HG02759 (cell line): Measurements from ENCODE around the gene USP6NL.
A peak's percentile ranks its signal among the peaks of the same experiment; 100 is the strongest.
"Not testable (repeated sequence)": the region's sequence is repeated elsewhere in the genome, so short reads cannot be mapped to it uniquely, and the experiment has no call there.

Experiments used
- ATAC-seq: cut with Tn5 transposase; IDR thresholded peaks from one replicate; pipeline ENCODE4 v1.9.1; 2021; ENCODE audit warnings: mild to moderate bottlenecking, moderate library complexity; ENCODE audit not compliant: unreplicated experiment

The USP6NL gene

GRCh38 chr10:11520892-11521291 lies 90.6 kb downstream of the USP6NL start:
- ATAC-seq, result no peak

GRCh38 chr10:11517150-11517549 lies 94.3 kb downstream of the USP6NL start:
- ATAC-seq, result peak; percentile 60

GRCh38 chr10:11516431-11516746 lies 95.1 kb downstream of the USP6NL start:
- peak; percentile 72 for ATAC-seq

- peak; percentile 54 for ATAC-seq
Measured at GRCh38 chr10:11515596-11516430, 95.6 kb downstream of the USP6NL start.

GRCh38 chr10:11513727-11514126 lies 97.7 kb downstream of the USP6NL start:
- no peak for ATAC-seq

- ATAC-seq, result no peak
Measured at GRCh38 chr10:11512596-11512995, 98.9 kb downstream of the USP6NL start.

- ATAC-seq, result no peak
Measured at GRCh38 chr10:11511321-11511720, 100.1 kb downstream of the USP6NL start.

- ATAC-seq, result no peak
Measured at GRCh38 chr10:11510736-11511135, 100.7 kb downstream of the USP6NL start.

- ATAC-seq, result no peak
Measured at GRCh38 chr10:11510281-11510680, 101.2 kb downstream of the USP6NL start.

- ATAC-seq, result no peak
Measured at GRCh38 chr10:11509036-11509435, 102.4 kb downstream of the USP6NL start.

- no peak for ATAC-seq
Measured at GRCh38 chr10:11506247-11506789, 105.1 kb downstream of the USP6NL start.

GRCh38 chr10:11505639-11506038 lies 105.8 kb downstream of the USP6NL start:
- ATAC-seq, result no peak

- ATAC-seq, result no peak
Measured at GRCh38 chr10:11504566-11505285, 106.7 kb downstream of the USP6NL start.

- no peak for ATAC-seq
Measured at GRCh38 chr10:11501600-11501999, 109.8 kb downstream of the USP6NL start.

GRCh38 chr10:11499425-11500071 lies 111.9 kb downstream of the USP6NL start:
- ATAC-seq, result no peak

- ATAC-seq, result no peak
Measured at GRCh38 chr10:11498399-11498798, 113.1 kb downstream of the USP6NL start.

GRCh38 chr10:11494923-11495322 lies 116.5 kb downstream of the USP6NL start:
- ATAC-seq, result not testable (repeated sequence)

- ATAC-seq, result no peak
Measured at GRCh38 chr10:11493646-11494045, 117.8 kb downstream of the USP6NL start.

GRCh38 chr10:11491087-11491486 lies 120.4 kb downstream of the USP6NL start:
- ATAC-seq, result no peak

- ATAC-seq, result no peak
Measured at GRCh38 chr10:11489591-11489990, 121.9 kb downstream of the USP6NL start.

GRCh38 chr10:11488126-11488525 lies 123.3 kb downstream of the USP6NL start:
- ATAC-seq, result no peak
